ENCODE measurements around the gene SLC9A9. TPM values are rescaled to one million over a fixed set of nuclear protein-coding genes. Genes with fewer than 3 reads are reported as not detected.

The SLC9A9 gene
- total and polyA plus RNA-seq, 10 of the 15 experiments (the other 5 are each of a cell fraction or from before 2014, with no cell fraction given) = 3.5 to 14.2 (median 9.3) TPM

DNA sequence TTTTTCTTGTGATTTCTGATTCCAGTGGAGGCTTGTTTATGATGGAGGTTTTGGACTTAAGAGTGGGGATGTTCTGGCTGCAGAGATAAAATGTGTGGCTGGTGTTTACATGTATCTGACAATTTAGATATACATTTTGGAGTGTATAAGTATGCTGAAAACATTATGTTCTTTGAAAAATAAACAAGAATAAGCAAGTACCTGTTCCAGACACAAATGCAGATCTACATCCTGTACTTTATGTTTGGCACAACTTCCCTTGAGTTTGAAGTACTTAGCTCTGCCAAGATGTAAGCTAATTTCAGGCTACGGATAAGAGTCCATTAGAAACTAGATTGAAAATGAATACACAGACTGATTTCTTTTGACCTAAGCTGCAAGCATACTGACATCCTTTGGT, 451.5 kb downstream of the SLC9A9 start:
- no TSS peak for BruUV-seq (replicated peaks)
- CTCF ChIA-PET = no interaction called here

More for the DNA sequence above, 451.5 kb downstream of the SLC9A9 start:
- FAIRE-seq (no peak), DNase-seq (ENCODE audit: low read depth, low spot score) (no peak), ATAC-seq (no peak)
- Histone ChIP-seq H3K9me3 (replicated peaks; ENCODE audit: control insufficient read depth, insufficient read depth, low read length) (no peaks in the 10 kb centered on the region; the same call in 2 of the 3 replicates), H3K36me3 (ENCODE audit: control insufficient read depth in 2 of 2, insufficient read depth in 2 of 2, low read length in 1 of 2) (no peaks in the 10 kb centered on the region), H3K9ac (ENCODE audit: control insufficient read depth, insufficient read depth, low read length) (no peak overlapping the region), H3K27me3 (replicated peaks in 1 of 2; ENCODE audit: control insufficient read depth in 2 of 2, insufficient read depth in 2 of 2, low read length in 1 of 2) (no peaks in the 10 kb centered on the region), H3K4me1 (ENCODE audit: control insufficient read depth, insufficient read depth, low read length) (no peaks in the 10 kb centered on the region), H2AFZ (ENCODE audit: control insufficient read depth, low read depth, low read length) (no peak overlapping the region), H3K4me2 (ENCODE audit: control insufficient read depth, insufficient read depth) (no peak overlapping the region), H3K27ac (ENCODE audit: control insufficient read depth, insufficient read depth) (no peak overlapping the region), H4K20me1 (ENCODE audit: control insufficient read depth, insufficient read depth) (no peaks in the 10 kb centered on the region), H3K79me2 (ENCODE audit: control insufficient read depth, insufficient read depth, low read length) (no peaks in the 10 kb centered on the region), H3K4me3 (no peak overlapping the region)
- intact Hi-C loops (cut with micrococcal nuclease; ENCODE audit: unreplicated experiment) = no loop called here
- WGBS (ENCODE audit: insufficient coverage, insufficient replicate concordance, low lambda C conversion rate, missing lambda C conversion rate) = 91% methylated on average over 1 of the region's 1 CpG
- POLR2A ChIA-PET = no interaction called here
- SMC1A ChIA-PET (ENCODE audit: uncharacterized antibody, unreplicated experiment) = interaction anchor here (1.1 to 1.4 kb wide), 2 partner anchors 13 kb away, joined by 3 read pairs; no protein-coding TSS in a partner anchor
- TF ChIP-seq E2F8 (IDR thresholded peaks at IDR 0.05; ENCODE audit: low read depth, partially characterized antibody) (no peak), NR2C1 (IDR thresholded peaks at IDR 0.05) (no peak), USF2 (IDR thresholded peaks at IDR 0.05; ENCODE audit: borderline replicate concordance, low read depth, low read length) (no peak), GABPA (IDR thresholded peaks at IDR 0.05; ENCODE audit: low read depth) (no peak), RUNX3 (IDR thresholded peaks at IDR 0.05; ENCODE audit: low read length) (no peak), CREM (IDR thresholded peaks at IDR 0.05; ENCODE audit: low read depth) (no peak), TCF3 (IDR thresholded peaks at IDR 0.05; ENCODE audit: borderline replicate concordance, insufficient read depth, low read depth, low read length) (no peak), NFYA (IDR thresholded peaks at IDR 0.05; ENCODE audit: borderline replicate concordance, low read depth, low read length) (no peak)
- TF ChIP-seq, protein P1, sequence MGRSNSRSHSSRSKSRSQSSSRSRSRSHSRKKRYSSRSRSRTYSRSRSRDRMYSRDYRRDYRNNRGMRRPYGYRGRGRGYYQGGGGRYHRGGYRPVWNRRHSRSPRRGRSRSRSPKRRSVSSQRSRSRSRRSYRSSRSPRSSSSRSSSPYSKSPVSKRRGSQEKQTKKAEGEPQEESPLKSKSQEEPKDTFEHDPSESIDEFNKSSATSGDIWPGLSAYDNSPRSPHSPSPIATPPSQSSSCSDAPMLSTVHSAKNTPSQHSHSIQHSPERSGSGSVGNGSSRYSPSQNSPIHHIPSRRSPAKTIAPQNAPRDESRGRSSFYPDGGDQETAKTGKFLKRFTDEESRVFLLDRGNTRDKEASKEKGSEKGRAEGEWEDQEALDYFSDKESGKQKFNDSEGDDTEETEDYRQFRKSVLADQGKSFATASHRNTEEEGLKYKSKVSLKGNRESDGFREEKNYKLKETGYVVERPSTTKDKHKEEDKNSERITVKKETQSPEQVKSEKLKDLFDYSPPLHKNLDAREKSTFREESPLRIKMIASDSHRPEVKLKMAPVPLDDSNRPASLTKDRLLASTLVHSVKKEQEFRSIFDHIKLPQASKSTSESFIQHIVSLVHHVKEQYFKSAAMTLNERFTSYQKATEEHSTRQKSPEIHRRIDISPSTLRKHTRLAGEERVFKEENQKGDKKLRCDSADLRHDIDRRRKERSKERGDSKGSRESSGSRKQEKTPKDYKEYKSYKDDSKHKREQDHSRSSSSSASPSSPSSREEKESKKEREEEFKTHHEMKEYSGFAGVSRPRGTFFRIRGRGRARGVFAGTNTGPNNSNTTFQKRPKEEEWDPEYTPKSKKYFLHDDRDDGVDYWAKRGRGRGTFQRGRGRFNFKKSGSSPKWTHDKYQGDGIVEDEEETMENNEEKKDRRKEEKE (IDR thresholded peaks at IDR 0.05) = no peak
- in situ Hi-C loops (cut with MboI) = no loop called here
- RAD21 ChIA-PET (ENCODE audit: unreplicated experiment) = no interaction called here
